SK-MEL-5 (cell line): ENCODE measurements around the gene LRRC4. TPM values are rescaled to one million over a fixed set of nuclear protein-coding genes. Genes with fewer than 3 reads are reported as not detected.

Source experiments
- DNase-seq: peaks from one replicate; pipeline ENCODE4 v3.0.0-alpha.2; 2016; ENCODE audit warnings: low read depth, low spot score
- in situ Hi-C: cut with HindIII; loops from 2 replicates; pipeline ENCODE4 v1.10.0; 2016; ENCODE audit warnings: low sequenced_read_pairs, high pct_unique_total_duplicates, low pct_unique_long_range_greater_than_20kb
- total RNA-seq: library from RNA; depleted of rRNA; stranded (reverse); fragments of >200 nt; shearing (Covaris generic); gene quantifications from 2 replicates; pipeline ENCODE4 v1.2.3, GENCODE V29; 2014

Gene LRRC4
- total RNA-seq, 1 experiment from 2014 or later, result not detected

DNA sequence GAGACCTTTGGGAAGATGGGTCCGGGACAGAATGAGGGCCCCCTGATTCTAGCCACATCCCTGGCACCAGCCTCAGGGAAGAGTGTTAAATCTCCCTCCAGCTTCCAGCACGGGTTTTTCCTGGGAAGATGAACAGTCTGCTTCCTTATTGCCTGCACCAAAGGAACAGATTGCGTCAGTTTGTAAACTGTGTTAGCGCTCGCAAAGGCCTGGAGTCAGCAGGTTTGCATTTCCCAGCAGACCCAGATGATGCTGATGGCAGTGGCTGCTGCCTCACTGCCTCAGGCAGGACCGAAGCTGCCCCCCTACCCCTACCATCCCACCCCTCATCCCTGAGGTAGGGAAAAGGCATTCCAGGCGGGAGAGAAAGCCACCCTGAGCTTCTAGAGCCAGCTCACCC, 34.6 kb upstream of the LRRC4 start:
- in situ Hi-C loops, result no loop called here
- no peak for DNase-seq

DNA sequence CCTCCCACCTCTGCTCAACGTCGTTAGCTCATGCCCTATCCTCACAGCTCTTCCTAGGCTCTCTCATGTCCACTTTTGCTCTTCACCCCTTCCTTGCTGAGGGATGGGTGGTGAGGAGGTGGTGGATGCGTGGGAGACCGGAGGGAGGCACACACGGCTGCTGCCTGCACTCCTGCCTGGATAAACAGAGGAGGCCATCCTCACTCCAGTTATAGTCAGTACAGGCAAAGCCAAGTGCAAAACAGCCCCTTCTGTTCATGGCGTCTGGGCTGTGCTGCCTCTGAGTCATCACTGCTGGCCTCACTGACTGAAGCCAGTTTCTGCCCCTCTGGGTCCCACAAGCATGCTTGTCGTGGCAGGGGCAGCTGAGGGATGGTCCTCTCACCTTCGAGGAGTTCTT, 31.9 kb upstream of the LRRC4 start:
- in situ Hi-C loops, result no loop called here
- no peak for DNase-seq

DNA sequence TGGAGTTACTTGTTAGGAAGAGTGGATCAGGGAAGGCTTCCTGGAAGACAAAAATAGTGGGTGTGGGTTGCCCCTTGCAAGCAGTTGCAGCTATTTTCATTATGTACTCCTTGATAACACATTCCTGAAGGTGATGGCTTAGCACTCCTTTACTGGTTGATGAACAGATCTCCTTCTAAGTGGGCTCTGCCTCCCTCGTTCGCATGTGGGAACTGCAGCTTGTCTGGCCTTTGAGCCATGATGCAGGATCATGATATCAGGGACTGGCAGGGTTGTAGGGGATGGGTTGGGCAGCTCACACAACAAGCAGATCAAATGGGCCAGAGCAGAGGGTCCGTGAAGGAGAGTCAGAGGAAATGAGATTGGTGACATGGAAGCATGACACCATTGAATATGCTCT, 28.8 kb upstream of the LRRC4 start:
- in situ Hi-C loops, result no loop called here
- DNase-seq, result peak; percentile 59

DNA sequence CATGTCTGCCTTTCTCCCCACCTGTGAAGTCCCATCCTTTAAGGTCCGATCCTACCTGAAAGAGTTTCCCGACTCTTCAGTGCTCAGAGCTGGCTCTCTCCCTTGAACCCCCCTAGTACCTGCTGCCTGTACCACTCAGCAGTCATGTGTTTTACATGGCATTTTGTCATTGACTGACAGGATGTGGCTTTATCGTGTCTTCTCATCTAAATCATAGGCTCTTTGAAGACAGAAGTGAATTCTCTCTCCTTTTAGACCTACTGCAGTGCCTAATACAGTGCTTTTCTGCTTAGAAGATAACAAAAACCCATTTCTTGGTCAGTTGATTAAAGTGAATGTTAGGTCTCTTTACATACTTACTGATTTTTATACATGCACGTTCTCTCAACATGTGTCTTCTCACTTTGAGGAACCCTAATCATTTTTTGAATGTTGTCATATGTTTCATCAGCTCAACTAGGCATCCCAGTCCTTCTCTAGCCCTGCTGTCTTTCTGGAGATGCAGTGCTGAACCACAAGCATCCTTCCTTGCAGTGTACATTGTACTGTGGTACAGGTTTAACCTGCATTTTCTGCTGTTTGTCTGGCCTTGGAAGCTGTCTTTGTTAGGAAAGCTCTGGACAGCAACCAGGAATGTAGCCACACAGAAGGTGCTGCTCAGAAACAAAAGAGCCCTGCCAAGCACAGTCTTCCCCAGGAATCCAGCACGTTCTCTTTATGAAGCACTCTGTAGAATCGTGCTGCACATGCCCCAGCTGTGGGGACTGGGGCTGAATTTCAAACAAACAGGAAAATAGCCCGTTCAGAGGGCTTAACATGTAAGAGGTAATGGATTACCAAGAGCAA, 28.1 kb upstream of the LRRC4 start:
- in situ Hi-C loops, result no loop called here
- no peak for DNase-seq

DNA sequence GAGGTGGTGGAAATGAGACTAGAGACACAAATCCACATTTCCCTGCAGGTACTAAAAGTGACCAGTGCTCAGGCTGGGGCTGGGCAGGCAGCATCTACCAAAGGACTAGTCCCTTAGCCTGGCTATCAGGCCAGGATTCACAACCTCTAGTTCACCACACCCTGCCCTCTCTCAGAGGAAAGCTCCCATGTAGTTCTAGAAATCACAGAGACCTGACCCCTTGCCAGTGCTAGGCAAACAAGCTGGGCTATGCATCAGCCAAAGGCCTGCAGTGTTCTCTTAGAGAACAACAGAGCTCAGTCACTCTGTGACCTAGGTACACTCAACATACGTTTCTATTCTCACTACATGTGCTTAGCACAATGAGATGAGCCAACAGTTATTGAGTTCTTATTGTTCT, 26.7 kb upstream of the LRRC4 start:
- in situ Hi-C loops, result no loop called here
- DNase-seq, result no peak

DNA sequence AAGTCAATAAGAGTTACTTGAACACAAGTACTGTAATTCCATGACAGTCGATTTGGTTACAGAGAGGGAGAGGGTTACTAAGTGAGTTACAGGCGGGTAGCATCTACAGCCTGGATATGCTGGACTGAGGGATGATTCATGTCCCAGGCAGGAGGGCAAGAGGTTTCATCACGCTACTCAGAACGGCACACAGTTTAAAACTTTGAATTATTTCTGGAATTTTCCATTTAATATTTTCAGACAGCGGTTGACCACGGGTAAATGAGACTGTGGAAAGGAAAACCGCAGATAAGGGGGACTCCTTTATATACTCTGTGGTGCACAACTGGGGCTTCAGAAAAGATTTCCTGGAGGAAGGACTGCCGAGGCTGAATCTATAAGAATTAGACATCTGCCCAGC, 25.7 kb upstream of the LRRC4 start:
- DNase-seq, result no peak
- in situ Hi-C loops, result no loop called here

DNA sequence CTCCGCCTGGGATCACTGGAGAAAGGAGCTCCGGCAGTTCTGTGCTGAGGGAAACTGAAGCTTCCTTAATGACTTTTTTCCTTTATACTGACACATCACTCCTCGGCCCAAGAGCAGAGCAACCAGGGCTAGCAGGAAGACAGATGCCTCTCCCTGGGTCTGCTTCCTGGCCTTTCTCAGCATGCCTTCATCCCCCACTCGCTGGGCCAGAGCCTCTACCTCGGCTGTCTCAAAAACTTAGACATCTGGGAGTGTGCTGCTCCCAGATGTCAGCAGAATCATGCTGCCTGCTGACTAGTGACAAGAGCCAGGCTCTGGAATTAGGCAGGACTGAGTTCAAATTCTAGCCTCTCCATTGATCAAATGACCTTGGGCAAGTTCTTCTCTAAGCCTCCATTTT, 24.4 kb upstream of the LRRC4 start:
- in situ Hi-C loops, result no loop called here
- no peak for DNase-seq

DNA sequence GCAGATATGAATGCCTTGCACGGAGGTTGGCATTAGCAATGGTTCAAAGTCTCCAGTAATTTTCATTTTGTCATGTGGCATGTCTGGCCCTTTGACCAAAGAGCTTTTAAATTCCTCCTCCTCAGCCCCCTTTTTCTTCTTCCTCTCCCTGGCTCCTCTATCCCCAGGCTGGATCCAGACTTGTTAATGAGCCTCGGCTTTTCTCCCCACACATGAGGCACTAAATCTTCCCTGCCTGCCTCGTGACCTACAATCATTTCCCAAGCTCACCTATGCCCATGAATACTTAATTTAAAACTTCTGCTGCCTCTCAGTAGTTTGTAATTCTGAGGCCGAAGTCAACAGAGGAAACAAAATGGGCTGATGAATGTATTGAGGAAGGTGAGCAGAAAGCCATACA, 23.3 kb upstream of the LRRC4 start:
- in situ Hi-C loops, result no loop called here
- no peak for DNase-seq

DNA sequence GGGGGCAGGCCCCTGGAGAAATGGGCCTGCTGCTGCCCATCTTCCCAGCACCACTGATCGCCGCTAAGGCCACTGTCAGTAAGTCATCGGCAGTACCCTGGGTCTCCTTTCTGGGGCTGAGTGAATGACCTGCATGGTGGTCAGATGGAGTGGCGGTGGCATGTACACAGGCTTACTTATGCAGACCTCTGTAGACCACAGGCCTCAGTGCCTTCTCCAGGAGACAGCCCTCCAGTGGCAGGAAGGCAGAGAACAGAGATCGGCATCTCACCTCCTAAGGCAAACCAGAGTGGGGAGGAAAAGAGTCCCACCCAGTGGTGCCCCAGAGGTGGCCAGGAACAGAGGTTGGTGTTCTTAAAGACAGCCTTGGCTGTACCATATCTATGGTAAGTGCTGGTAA, 22.8 kb upstream of the LRRC4 start:
- DNase-seq, result no peak
- in situ Hi-C loops, result no loop called here

DNA sequence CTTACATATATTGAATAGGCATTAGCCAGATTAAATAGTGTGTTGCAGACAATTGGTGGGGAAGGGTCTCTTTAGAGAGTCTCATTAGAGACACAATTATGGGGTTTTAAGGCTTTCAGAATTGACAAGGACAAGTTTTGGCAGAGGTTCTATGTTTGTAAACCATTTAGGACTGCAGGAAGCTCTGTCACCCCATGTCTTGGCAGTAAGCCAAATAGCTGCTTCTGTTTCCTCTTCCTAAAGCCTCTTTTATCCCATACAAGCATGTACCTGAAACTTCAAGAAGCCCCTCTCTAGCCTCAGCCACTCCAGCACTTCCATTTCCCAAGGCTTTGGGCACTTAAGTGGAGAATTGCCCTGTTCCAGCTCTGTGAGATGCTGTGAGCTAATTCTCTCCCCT, 21.8 kb upstream of the LRRC4 start:
- DNase-seq, result no peak
- in situ Hi-C loops, result no loop called here

DNA sequence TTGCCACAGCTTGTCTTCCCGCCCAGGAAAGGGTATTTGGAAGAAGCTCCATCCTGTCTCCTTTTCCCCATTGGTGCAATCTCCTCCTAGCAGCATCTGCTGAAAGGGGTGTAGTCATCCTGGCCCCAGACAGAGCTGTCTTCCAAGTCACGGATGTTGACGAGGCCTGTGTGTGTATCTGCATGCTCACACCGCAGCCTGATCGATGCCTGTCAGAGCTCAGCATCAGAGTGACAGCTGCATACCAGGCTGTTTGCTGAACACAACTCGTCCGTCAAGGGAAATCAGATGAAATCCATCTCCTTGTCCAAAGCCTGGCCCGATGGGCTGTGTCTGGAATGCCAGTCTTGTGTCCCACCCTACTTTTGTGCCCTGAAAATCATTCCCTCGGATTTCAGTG, 21.2 kb upstream of the LRRC4 start:
- DNase-seq, result no peak
- in situ Hi-C loops, result no loop called here

DNA sequence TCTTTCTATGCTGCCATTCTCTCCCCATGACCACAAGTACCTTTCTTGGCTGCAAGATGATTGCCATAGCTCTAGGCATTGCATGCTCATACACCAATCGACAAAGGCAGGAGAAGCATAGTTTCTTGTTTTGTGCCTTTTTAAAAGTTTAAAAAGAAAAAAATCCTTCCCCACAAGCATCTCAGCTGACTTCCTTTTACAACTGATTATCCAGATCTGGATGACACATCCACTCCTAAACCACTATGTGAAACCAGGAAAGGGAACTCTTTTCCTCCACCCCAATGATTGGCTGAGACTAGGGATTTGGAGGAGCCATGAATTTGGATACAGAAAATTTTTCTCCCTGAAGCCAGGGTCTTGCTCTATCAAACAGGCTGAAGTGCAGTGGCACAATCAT, 14.5 kb upstream of the LRRC4 start:
- in situ Hi-C loops, result no loop called here
- DNase-seq, result peak; percentile 57

DNA sequence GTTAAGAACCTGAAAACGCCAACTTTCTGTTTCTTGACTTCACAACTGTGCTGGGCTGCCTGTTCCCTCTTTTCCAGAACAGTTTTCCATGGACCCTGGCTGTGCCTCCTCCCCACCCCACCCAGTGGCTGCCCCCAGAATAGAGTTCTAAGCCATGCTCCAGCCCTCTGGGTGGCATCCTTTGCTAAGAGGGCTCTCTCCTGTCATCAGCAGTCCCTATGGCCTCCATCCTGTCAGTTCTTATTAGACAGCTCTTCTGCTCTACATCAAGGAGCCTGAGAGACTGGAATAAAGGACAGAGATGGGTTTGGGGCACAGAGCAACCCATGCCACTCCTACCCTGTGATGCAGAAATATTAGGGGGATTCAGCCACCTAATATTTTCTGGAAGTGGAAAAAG, 13.9 kb upstream of the LRRC4 start:
- in situ Hi-C loops, result no loop called here
- DNase-seq, result no peak

DNA sequence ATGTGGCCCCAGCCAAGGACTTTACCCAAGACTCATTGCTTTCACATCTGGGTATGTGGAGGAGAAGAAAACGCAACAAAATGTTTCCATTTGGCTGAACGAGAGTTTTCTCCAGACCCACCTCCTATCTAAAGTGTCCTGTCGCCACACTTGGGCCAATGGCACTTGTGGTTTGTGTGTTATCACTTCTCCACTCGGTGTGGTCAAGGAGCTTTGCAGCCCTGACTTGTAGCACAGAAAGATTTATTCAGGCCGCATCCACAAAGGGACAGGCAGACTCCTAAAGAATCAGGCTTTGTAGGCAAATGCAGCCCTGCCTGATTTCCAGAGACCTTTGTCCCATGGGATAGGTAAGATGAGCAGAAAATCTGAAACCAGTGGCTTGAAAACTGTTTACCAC, 12.8 kb upstream of the LRRC4 start:
- in situ Hi-C loops, result no loop called here
- no peak for DNase-seq

DNA sequence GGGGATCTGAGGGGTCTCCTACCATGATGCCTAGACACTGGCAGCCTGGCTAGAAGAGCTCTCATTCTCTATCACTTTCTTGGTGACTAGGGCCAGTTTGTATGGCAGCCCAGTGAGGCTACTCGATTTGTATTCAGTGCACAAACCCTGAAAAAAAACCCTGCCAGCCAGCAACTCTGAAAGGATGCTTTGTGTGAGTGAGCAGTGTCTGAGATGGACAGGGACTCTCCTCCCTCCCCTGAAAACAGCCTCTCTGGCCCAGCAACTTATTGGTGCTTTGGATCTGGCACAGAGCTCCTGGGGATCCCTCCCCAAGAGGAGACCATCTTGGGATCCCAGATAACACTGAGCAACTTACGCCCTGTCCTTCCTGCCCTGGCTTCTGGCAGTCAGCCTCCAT, 10.8 kb upstream of the LRRC4 start:
- in situ Hi-C loops, result no loop called here
- peak; percentile 61 for DNase-seq

DNA sequence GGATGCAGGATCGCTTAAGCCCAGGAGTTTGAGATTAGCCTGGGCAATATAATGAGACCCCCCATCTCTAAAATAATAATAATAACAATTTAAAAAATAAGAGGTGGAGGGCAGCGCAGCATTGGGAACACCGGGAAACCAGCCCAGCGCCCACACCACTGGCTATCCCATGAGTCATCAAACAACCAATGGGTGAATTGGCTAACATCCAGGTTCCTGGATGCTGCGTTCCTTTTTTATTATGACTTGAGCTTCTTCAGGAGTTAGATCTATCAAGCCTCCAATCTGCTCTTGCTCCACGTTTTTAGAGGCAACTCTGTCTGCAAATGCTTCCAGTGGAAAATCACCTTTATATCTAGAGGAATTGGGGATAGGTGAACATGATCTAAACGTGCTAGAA, 10.0 kb upstream of the LRRC4 start:
- in situ Hi-C loops, result no loop called here
- no peak for DNase-seq

DNA sequence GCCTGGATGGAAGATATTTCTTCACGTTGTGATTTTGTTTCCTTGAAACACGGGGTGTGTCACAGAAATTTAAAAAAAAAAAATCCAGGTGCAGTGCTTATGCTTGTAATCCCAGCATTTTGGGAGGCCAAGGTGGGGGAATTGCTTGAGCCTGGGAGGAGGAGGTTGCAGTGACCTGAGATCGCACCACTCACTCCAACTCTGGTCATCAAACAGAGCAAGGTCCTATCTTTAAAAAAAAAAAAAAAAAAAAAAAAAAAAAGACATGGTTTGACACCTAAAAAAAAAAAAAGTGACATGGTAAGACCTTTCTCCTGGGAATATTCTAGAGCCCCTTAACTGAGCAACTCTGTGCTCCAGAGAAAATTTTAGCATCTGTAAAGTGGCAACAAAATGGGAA, 9.0 kb upstream of the LRRC4 start:
- no peak for DNase-seq
- in situ Hi-C loops, result no loop called here

DNA sequence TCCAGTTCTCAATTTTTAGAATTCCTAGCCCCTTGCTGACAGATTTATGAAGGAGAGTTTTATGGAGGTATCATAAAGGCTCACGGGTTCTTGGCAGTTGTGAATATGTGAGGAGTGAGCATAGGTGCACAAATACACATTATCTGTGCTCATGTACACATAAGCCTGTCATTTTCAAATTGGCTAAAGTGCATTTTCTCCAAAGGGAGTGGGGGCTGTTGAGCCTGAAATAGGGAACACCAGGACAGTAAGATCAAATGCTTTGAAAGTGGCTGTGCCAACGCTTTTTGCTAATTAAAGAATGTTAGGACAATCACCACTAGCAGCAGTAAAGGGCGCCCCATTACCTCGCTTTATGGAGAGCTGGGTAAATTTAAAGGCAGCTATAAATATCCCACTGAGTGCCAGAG, 8.3 kb upstream of the LRRC4 start:
- DNase-seq, result no peak
- in situ Hi-C loops, result no loop called here

DNA sequence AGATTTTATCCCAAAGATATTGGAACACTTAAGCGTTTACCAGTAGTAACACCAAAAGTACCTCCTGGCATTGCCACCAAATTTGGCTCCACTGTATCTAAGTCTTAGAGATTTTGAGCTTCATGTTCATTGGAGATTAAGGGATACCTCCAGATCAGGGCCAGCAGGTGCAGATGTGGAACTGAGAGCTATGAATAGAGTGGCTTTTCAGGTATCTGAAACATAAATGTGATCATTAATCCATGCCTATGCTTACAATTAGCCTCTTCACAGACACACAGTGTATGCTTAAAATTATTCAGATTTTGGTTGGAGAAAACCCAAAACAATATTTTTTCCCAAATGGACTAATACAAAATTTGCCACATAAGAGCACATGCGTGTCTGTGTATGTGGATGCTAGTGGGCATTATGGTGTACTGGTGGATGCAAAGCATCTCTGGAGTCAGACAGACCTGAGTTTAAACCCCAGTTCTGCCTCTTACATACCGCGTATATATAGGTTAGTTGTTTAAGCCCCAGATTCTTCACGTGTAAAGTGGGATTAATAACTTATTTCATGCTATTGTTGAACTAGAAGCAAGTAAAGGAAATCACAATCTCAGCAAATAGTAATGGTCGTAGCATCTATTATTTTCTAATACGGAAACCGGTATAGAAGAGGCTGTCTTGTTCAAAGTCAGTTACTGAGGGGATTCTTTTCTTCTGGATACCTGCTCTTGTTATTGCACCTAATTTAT, 6.8 kb upstream of the LRRC4 start:
- DNase-seq, result no peak
- in situ Hi-C loops, result no loop called here
